ENCODE data around the gene UBE2F.

The UBE2F gene

DNA sequence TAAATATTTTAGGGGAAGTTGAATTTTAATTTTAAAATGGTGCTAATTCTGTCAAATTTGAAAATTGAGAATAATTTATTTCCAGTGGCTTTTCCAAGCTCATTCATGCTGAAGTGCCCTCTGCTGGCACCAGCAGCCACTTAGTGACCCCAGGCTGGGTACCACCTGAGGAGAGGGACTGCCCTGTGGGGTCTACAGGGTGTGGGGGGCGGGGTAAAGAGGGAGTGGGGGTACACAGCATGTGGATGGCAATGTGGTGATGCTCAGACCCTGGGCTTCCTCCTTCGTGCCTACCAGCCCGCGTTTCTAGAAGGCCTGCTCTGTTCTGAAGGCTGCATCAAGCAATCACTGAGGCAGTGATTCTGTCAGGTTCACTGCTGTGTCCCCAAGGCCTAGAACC, 48.9 kb downstream of the UBE2F start:
- H3K4me3 ChIP-seq (replicated peaks; ENCODE audit: insufficient read depth, low read length): no peak overlapping the region
- DNase-seq (ENCODE audit: low read depth in 1 of 2, low spot score in 1 of 2): no peak
- H3K27ac ChIP-seq (replicated peaks): no peak overlapping the region
- TF ChIP-seq SPI1 (IDR thresholded peaks at IDR 0.05; ENCODE audit: borderline replicate concordance, low read depth) (no peak), POLR2AphosphoS5 (IDR thresholded peaks at IDR 0.05; ENCODE audit: low read depth) (no peak), GABPA (IDR thresholded peaks at IDR 0.05; ENCODE audit: low read depth) (no peak)
- TF ChIP-seq, protein P1, sequence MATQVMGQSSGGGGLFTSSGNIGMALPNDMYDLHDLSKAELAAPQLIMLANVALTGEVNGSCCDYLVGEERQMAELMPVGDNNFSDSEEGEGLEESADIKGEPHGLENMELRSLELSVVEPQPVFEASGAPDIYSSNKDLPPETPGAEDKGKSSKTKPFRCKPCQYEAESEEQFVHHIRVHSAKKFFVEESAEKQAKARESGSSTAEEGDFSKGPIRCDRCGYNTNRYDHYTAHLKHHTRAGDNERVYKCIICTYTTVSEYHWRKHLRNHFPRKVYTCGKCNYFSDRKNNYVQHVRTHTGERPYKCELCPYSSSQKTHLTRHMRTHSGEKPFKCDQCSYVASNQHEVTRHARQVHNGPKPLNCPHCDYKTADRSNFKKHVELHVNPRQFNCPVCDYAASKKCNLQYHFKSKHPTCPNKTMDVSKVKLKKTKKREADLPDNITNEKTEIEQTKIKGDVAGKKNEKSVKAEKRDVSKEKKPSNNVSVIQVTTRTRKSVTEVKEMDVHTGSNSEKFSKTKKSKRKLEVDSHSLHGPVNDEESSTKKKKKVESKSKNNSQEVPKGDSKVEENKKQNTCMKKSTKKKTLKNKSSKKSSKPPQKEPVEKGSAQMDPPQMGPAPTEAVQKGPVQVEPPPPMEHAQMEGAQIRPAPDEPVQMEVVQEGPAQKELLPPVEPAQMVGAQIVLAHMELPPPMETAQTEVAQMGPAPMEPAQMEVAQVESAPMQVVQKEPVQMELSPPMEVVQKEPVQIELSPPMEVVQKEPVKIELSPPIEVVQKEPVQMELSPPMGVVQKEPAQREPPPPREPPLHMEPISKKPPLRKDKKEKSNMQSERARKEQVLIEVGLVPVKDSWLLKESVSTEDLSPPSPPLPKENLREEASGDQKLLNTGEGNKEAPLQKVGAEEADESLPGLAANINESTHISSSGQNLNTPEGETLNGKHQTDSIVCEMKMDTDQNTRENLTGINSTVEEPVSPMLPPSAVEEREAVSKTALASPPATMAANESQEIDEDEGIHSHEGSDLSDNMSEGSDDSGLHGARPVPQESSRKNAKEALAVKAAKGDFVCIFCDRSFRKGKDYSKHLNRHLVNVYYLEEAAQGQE (IDR thresholded peaks at IDR 0.05; ENCODE audit: insufficient replicate concordance, low read depth): no peak
- TF ChIP-seq, protein P2, sequence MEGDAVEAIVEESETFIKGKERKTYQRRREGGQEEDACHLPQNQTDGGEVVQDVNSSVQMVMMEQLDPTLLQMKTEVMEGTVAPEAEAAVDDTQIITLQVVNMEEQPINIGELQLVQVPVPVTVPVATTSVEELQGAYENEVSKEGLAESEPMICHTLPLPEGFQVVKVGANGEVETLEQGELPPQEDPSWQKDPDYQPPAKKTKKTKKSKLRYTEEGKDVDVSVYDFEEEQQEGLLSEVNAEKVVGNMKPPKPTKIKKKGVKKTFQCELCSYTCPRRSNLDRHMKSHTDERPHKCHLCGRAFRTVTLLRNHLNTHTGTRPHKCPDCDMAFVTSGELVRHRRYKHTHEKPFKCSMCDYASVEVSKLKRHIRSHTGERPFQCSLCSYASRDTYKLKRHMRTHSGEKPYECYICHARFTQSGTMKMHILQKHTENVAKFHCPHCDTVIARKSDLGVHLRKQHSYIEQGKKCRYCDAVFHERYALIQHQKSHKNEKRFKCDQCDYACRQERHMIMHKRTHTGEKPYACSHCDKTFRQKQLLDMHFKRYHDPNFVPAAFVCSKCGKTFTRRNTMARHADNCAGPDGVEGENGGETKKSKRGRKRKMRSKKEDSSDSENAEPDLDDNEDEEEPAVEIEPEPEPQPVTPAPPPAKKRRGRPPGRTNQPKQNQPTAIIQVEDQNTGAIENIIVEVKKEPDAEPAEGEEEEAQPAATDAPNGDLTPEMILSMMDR (IDR thresholded peaks at IDR 0.05; ENCODE audit: insufficient read depth, low read length): no peak
- H3K27me3 ChIP-seq (ENCODE audit: insufficient read depth, poor library complexity, severe bottlenecking): no peaks in the 10 kb centered on the region

DNA sequence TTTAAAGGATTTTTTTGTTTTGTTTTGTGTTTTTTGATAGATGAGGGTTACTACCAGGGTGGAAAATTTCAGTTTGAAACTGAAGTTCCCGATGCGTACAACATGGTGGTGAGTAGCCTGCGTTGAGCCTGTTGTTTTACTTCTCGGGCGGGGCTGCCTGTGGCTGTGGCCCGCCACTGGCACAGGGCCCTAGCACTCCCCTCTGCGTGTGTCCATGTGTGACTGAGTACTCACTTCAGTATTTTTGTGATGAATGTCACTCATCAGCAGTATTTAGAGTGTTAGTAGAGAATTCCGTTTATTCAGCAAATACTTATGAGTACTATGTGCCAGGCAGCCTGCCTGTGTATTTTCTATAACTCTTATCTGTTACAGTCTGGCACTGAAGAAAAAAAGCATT, 49.7 kb downstream of the UBE2F start:
- TF ChIP-seq, protein P2 (IDR thresholded peaks at IDR 0.05; ENCODE audit: insufficient read depth, low read length): no peak
- TF ChIP-seq SPI1 (IDR thresholded peaks at IDR 0.05; ENCODE audit: borderline replicate concordance, low read depth) (no peak), POLR2AphosphoS5 (IDR thresholded peaks at IDR 0.05; ENCODE audit: low read depth) (no peak)
- TF ChIP-seq, protein P1 (IDR thresholded peaks at IDR 0.05; ENCODE audit: insufficient replicate concordance, low read depth): no peak
- no peak for DNase-seq (ENCODE audit: low read depth in 1 of 2, low spot score in 1 of 2)
- Histone ChIP-seq H3K4me3 (replicated peaks; ENCODE audit: insufficient read depth, low read length) (no peak overlapping the region), H3K27ac (replicated peaks) (no peak overlapping the region), H3K27me3 (ENCODE audit: insufficient read depth, poor library complexity, severe bottlenecking) (no peaks in the 10 kb centered on the region)

DNA sequence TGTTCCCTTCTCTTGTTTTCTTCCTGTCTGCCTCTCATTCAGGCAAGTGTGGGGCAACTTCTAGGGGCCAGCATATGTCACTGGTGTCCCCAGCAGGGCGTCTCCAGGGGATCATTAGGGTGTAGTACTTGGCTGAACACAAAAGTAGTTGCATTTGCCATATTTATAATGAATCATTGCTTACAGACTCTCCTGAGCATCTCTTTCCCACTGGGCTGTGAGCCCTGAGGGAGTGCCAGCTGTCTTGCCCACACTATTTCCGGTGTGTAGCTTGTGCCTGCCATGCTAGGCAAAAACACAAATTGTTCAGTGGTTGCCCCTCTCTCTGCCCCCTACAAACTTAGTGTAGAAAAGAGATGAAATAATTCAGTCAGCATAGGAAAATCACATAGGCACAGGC, 53.1 kb downstream of the UBE2F start:
- DNase-seq (ENCODE audit: low read depth in 1 of 2, low spot score in 1 of 2): no peak
- Histone ChIP-seq H3K27me3 (ENCODE audit: insufficient read depth, poor library complexity, severe bottlenecking) (no peaks in the 10 kb centered on the region), H3K27ac (replicated peaks) (no peak overlapping the region), H3K4me3 (replicated peaks; ENCODE audit: insufficient read depth, low read length) (no peak overlapping the region)
- TF ChIP-seq, protein P1 (IDR thresholded peaks at IDR 0.05; ENCODE audit: insufficient replicate concordance, low read depth): no peak
- TF ChIP-seq SPI1 (IDR thresholded peaks at IDR 0.05; ENCODE audit: borderline replicate concordance, low read depth) (no peak), POLR2AphosphoS5 (IDR thresholded peaks at IDR 0.05; ENCODE audit: low read depth) (no peak), GABPA (IDR thresholded peaks at IDR 0.05; ENCODE audit: low read depth) (no peak)
- TF ChIP-seq, protein P2 (IDR thresholded peaks at IDR 0.05; ENCODE audit: insufficient read depth, low read length): no peak

All from HL-60 (cell line).